DMS79 treated with DMSO at 0.1 percent for 48 hours (cell line): ENCODE measurements around the gene ADAM17.
"Not testable (repeated sequence)": the region's sequence is repeated elsewhere in the genome, so short reads cannot be mapped to it uniquely, and the experiment has no call there.

Experiments used
- DNase-seq: peaks from one replicate; lab custom pipeline; 2025; lab: John Stamatoyannopoulos, UW

Gene ADAM17

GRCh38 chr2:9519250-9519649 lies 36.4 kb downstream of the ADAM17 start:
- no peak for DNase-seq

GRCh38 chr2:9518780-9519179 lies 36.9 kb downstream of the ADAM17 start:
- DNase-seq, result no peak

- no peak for DNase-seq
Measured at GRCh38 chr2:9518163-9518562, 37.5 kb downstream of the ADAM17 start.

- no peak for DNase-seq
Measured at GRCh38 chr2:9517118-9517782, 38.4 kb downstream of the ADAM17 start.

GRCh38 chr2:9513946-9514345 lies 41.7 kb downstream of the ADAM17 start:
- DNase-seq, result not testable (repeated sequence)

- DNase-seq, result no peak
Measured at GRCh38 chr2:9508931-9509330, 46.7 kb downstream of the ADAM17 start.

- no peak for DNase-seq
Measured at GRCh38 chr2:9498210-9498609, 57.4 kb downstream of the ADAM17 start.

GRCh38 chr2:9497017-9497416 lies 58.6 kb downstream of the ADAM17 start:
- DNase-seq, result no peak

GRCh38 chr2:9494081-9494480 lies 61.5 kb downstream of the ADAM17 start:
- no peak for DNase-seq

- no peak for DNase-seq
Measured at GRCh38 chr2:9493478-9493877, 62.2 kb downstream of the ADAM17 start.

- DNase-seq, result no peak
Measured at GRCh38 chr2:9492927-9493326, 62.7 kb downstream of the ADAM17 start.

GRCh38 chr2:9490789-9491188 lies 64.8 kb downstream of the ADAM17 start:
- no peak for DNase-seq

GRCh38 chr2:9488583-9489547 lies 66.8 kb downstream of the ADAM17 start:
- no peak for DNase-seq

- no peak for DNase-seq
Measured at GRCh38 chr2:9484533-9484932, 71.1 kb downstream of the ADAM17 start.

- no peak for DNase-seq
Measured at GRCh38 chr2:9483107-9483506, 72.5 kb downstream of the ADAM17 start.

- DNase-seq, result no peak
Measured at GRCh38 chr2:9480157-9480556, 75.5 kb downstream of the ADAM17 start.

GRCh38 chr2:9478526-9478925 lies 77.1 kb downstream of the ADAM17 start:
- DNase-seq, result no peak

- no peak for DNase-seq
Measured at GRCh38 chr2:9477914-9478313, 77.7 kb downstream of the ADAM17 start.

GRCh38 chr2:9474361-9475057 lies 81.1 kb downstream of the ADAM17 start, which contains the start of gene IAH1:
TSS of gene IAH1 (plus strand) at chr2:9474551. CDS start at chr2:9474567, 16 bp downstream.
- DNase-seq, result peak; percentile 20

GRCh38 chr2:9473985-9474360 lies 81.7 kb downstream of the ADAM17 start:
- no peak for DNase-seq

- no peak for DNase-seq
Measured at GRCh38 chr2:9473308-9473984, 82.2 kb downstream of the ADAM17 start.

- no peak for DNase-seq
Measured at GRCh38 chr2:9472511-9472910, 83.1 kb downstream of the ADAM17 start.
